NCI-H1105 treated with DMSO at 0.1 percent for 48 hours (cell line): ENCODE data around the gene WDR18.

Experiments used
- DNase-seq: peaks from one replicate; lab custom pipeline; 2025; lab: John Stamatoyannopoulos, UW

Gene WDR18

GRCh38 chr19:991932-992669 is 8.0 kb downstream of the WDR18 start:
- no peak for DNase-seq

GRCh38 chr19:992670-993055 is 8.5 kb downstream of the WDR18 start:
- DNase-seq: no peak

- no peak for DNase-seq
These were observed 9.3 kb downstream of the WDR18 start for GRCh38 chr19:993361-993830.

- DNase-seq: no peak
These were observed 9.8 kb downstream of the WDR18 start for GRCh38 chr19:993831-994393.

GRCh38 chr19:994516-994915 is 10.4 kb downstream of the WDR18 start:
- DNase-seq: no peak

- DNase-seq: peak; percentile 75
These were observed 11.1 kb downstream of the WDR18 start for GRCh38 chr19:995051-995827.

- peak; percentile 80 for DNase-seq
These were observed 12.1 kb downstream of the WDR18 start for GRCh38 chr19:996051-996838.

GRCh38 chr19:998064-998463 is 13.9 kb downstream of the WDR18 start:
- DNase-seq: no peak

GRCh38 chr19:999379-999719 is 15.2 kb downstream of the WDR18 start:
- DNase-seq: no peak

GRCh38 chr19:1000095-1000494 is 15.9 kb downstream of the WDR18 start, which contains the start of gene GRIN3B:
GRIN3B (plus strand) TSS chr19:1000419; CDS start chr19:1000438, 19 bp downstream.
- DNase-seq: no peak

- no peak for DNase-seq
These were observed 16.7 kb downstream of the WDR18 start for GRCh38 chr19:1000591-1001537.

GRCh38 chr19:1001538-1002166 is 17.5 kb downstream of the WDR18 start:
- no peak for DNase-seq

- no peak for DNase-seq
These were observed 18.5 kb downstream of the WDR18 start for GRCh38 chr19:1002600-1002999.

GRCh38 chr19:1003283-1003682 is 19.1 kb downstream of the WDR18 start:
- no peak for DNase-seq

- no peak for DNase-seq
These were observed 20.2 kb downstream of the WDR18 start for GRCh38 chr19:1004204-1004802.

- no peak for DNase-seq
These were observed 20.9 kb downstream of the WDR18 start for GRCh38 chr19:1004803-1005664.

- DNase-seq: no peak
These were observed 22.7 kb downstream of the WDR18 start for GRCh38 chr19:1006711-1007398.

GRCh38 chr19:1007399-1008251 is 23.5 kb downstream of the WDR18 start:
- no peak for DNase-seq
